Pancreas (tissue), 10 donors: ENCODE results near the gene CPOX. TPM values are rescaled to one million over a fixed set of nuclear protein-coding genes. Genes with fewer than 3 reads are reported as not detected.

Experiments used
- ATAC-seq, 4 donors: fragments of 200-7000 bp; cut with Tn5 transposase; one replicate each; pipeline versions ENCODE4 v1.8.0 to v1.9.1; 2020; ENCODE audit warnings: mild to moderate bottlenecking in 4 of 4, moderate library complexity in 4 of 4
- DNase-seq, 6 donors: peaks; one replicate each; pipeline ENCODE4 v3.0.0-alpha.2; 2020
- FAIRE-seq: peaks from 2 replicates; lab custom pipeline; 2012; peaks lifted over from hg19 to GRCh38; lab: Jason Lieb, UNC
- H3K27ac ChIP-seq, 4 donors: fragments of 200-600 bp; sonication (generic); 1 replicate in 3 of 4; 2 replicates in 1 of 4; pipeline versions ENCODE4 v1.5.0 to v1.8.0; 2020
- H3K27me3 ChIP-seq, 4 donors: fragments of 200-600 bp; one replicate each; pipeline ENCODE4 v1.8.0; 2021
- H3K36me3 ChIP-seq, 3 donors: fragments of 200-600 bp; sonication (generic) in 1 of 3; one replicate each; pipeline versions ENCODE4 v1.5.0 to v1.8.0; 2020 to 2021
- H3K4me1 ChIP-seq, 3 donors: fragments of 200-600 bp; one replicate each; pipeline ENCODE4 v1.8.0; 2021
- H3K4me3 ChIP-seq, 4 donors: fragments of 200-600 bp; sonication (generic) in 2 of 4; one replicate each; pipeline versions ENCODE4 v1.5.0 to v1.8.0; 2020 to 2021
- H3K9me3 ChIP-seq, 4 donors: fragments of 200-600 bp; one replicate each; pipeline ENCODE4 v1.8.0; 2021
- CTCF ChIP-seq, 4 donors: fragments of 200-600 bp; sonication (generic) in 3 of 4; IDR thresholded peaks; one replicate each; pipeline versions ENCODE4 v1.5.0 to v1.8.0; 2021; ENCODE audit warnings: antibody characterized with exemption in 4 of 4
- WGBS, 2 donors: extraction: QIAGEN DNeasy Blood & Tissue Kit; methylation state at CpG; one replicate each; pipeline ENCODE4 v1.1.7; 2013; 5-methylcytosine and 5-hydroxymethylcytosine counted together
- intact Hi-C, 3 donors: fragments of 100-400 bp; cut with DNase I; formaldehyde crosslinking; loops; one replicate each; pipeline versions ENCODE4 v1.11.1 to v1.14.2; 2022
- polyA plus RNA-seq, 2 donors: library from polyadenylated mRNA; stranded (reverse); fragments of 200-250 nt; gene quantifications; one replicate each; pipeline ENCODE4 v1.2.3, GENCODE V29; 2013
- total RNA-seq, 6 donors: library from RNA; stranded (reverse); fragmentation: NEBNext Ultra II Directional in 4 of 6; extraction: Animal tissue kit (Norgen Biotek cat#: 25700) in 4 of 6; gene quantifications; one replicate each; pipeline versions ENCODE4 v1.2.1 to v1.2.4, GENCODE V29; 2021 to 2023
- donor health status: healthy with polysubstance abuse.
- donor health status: DM: no; HTN: no; CAD: no; lungs with moderate emphysema.
- donor health status: DM: no; HTN: no; CAD: no.
- donor health status: control.
- donor health status: control.
- donor health status: Bipolar disorder and iron deficiency.
- donor health status: DM: yes; HTN: yes; CAD: no.
- donor health status: DM: no; HTN: no; CAD: no.
- donor health status: DM: no; HTN: no; CAD: no.
- donor health status: DM: yes; HTN: yes; CAD: no.

CPOX gene
- total and polyA plus RNA-seq, 8 donors = 4.1 to 9.8 (median 5.9) TPM

GRCh38 chr3:98596087-98596486, 2.7 kb upstream of the CPOX start:
- intact Hi-C loops = loop anchor here in 1 of 3 donors (10.0 kb wide), 1 partner anchor 399 kb away; no protein-coding TSS in a partner anchor
- Histone ChIP-seq H3K4me3 (no peak overlapping the region), H3K27ac (no peak overlapping the region), H3K36me3 (no peaks in the 10 kb centered on the region), H3K27me3 (no peaks in the 10 kb centered on the region), H3K9me3 (no peaks in the 10 kb centered on the region), H3K4me1 (peaks cover 0 to 13% (median 5%) of the 10 kb centered on the region in 3 donors)
- no peak for TF ChIP-seq CTCF (IDR thresholded peaks at IDR 0.05)
- no peak for DNase-seq
- no peak for ATAC-seq
- FAIRE-seq = no peak

- no peak overlapping the region for H3K4me3 ChIP-seq
- H3K9me3 ChIP-seq = no peaks in the 10 kb centered on the region
- FAIRE-seq (no peak), ATAC-seq (no peak), DNase-seq (no peak)
- no peak for TF ChIP-seq CTCF (IDR thresholded peaks at IDR 0.05)
- intact Hi-C loops = loop anchor here in 1 of 3 donors (10.0 kb wide), 1 partner anchor 400 kb away; no protein-coding TSS in a partner anchor
- H3K36me3 ChIP-seq = no peaks in the 10 kb centered on the region
- H3K27me3 ChIP-seq = no peaks in the 10 kb centered on the region
- peaks cover 0 to 13% (median 5%) of the 10 kb centered on the region in 3 donors for H3K4me1 ChIP-seq
- 81 to 84% methylated on average over 5 of the region's 5 CpGs for WGBS, 2 donors
- no peak overlapping the region for H3K27ac ChIP-seq
Observed at GRCh38 chr3:98594628-98595324, 1.4 kb upstream of the CPOX start.

GRCh38 chr3:98592345-98592935, 971 bp downstream of the CPOX start:
- intact Hi-C loops = loop anchor here in 1 of 3 donors (10.0 kb wide), 1 partner anchor 402 kb away; no protein-coding TSS in a partner anchor
- H3K27ac ChIP-seq = peak overlapping the region in 1 of 4 donors; percentile 82
- ATAC-seq (no peak), DNase-seq (no peak), FAIRE-seq (no peak)
- TF ChIP-seq CTCF (IDR thresholded peaks at IDR 0.05) = no peak
- no peaks in the 10 kb centered on the region for H3K36me3 ChIP-seq
- H3K4me1 ChIP-seq = peaks cover 0 to 13% (median 5%) of the 10 kb centered on the region in 3 donors
- H3K27me3 ChIP-seq = no peaks in the 10 kb centered on the region
- H3K4me3 ChIP-seq = peak overlapping the region; percentile 82 to 92 (median 86)
- H3K9me3 ChIP-seq = no peaks in the 10 kb centered on the region
- 22 to 27% methylated on average over 11 of the region's 11 CpGs for WGBS, 2 donors

- WGBS, 2 donors = 80 to 81% methylated on average over 2 of the region's 2 CpGs
- FAIRE-seq (no peak), DNase-seq (no peak), ATAC-seq (no peak)
- no peak for TF ChIP-seq CTCF (IDR thresholded peaks at IDR 0.05)
- Histone ChIP-seq H3K27ac (no peak overlapping the region), H3K4me3 (no peak overlapping the region), H3K9me3 (no peaks in the 10 kb centered on the region), H3K4me1 (peaks cover 0 to 13% (median 5%) of the 10 kb centered on the region in 3 donors), H3K27me3 (no peaks in the 10 kb centered on the region), H3K36me3 (peaks cover 0 to 8% (median 0%) of the 10 kb centered on the region in 3 donors)
- intact Hi-C loops = loop anchor here in 1 of 3 donors (10.0 kb wide), 1 partner anchor 405 kb away; no protein-coding TSS in a partner anchor
Observed at GRCh38 chr3:98589331-98590036, 3.9 kb downstream of the CPOX start.
